T-cell (primary cell): ENCODE data around the gene SNRPA1. TPM values are rescaled to one million over a fixed set of nuclear protein-coding genes. Genes with fewer than 3 reads are reported as not detected.

Experiments
- ATAC-seq, 4 experiments: fragments of 200-7000 bp in 3 of 4; fragments of 150-1000 bp in 1 of 4; cut with Tn5 transposase; replicated peaks in 1 of 4; 1 replicate in 3 of 4; 2 replicates in 1 of 4; pipeline ENCODE4 v1.10.0; 2021; ENCODE audit warnings: moderate library complexity in 3 of 4, mild to moderate bottlenecking in 2 of 4, moderate number of reproducible peaks in 1 of 4
- CTCF ChIA-PET, 2 donors: fragments of 300-600 bp; sonication (Branson Sonifier 250); formaldehyde crosslinking; loops; one replicate each; lab custom pipeline; 2022; ENCODE audit warnings: antibody characterized with exemption in 2 of 2; lab: Charles Lee
- POLR2A ChIA-PET, 2 donors: fragments of 300-600 bp; sonication (Branson Sonifier 250); formaldehyde crosslinking; loops; one replicate each; lab custom pipeline; 2022; ENCODE audit warnings: antibody characterized with exemption in 2 of 2; lab: Charles Lee
- DNase-seq, 35 experiments: peaks; one replicate each; pipeline versions ENCODE4 v3.0.0 to v3.0.0-alpha.2; 2013 to 2023
- H3K27ac ChIP-seq: one replicate; pipeline ENCODE4 v1.5.1; 2013; ENCODE audit warnings: low read length
- H3K27me3 ChIP-seq, 2 experiments: replicated peaks in 1 of 2; 1 replicate in 1 of 2; 2 replicates in 1 of 2; pipeline versions ENCODE4 v1.6.1 to v1.7.0; 2013; ENCODE audit warnings: low read length in 1 of 2, mixed read lengths in 1 of 2; ENCODE audit not compliant: control insufficient read depth in 2 of 2, insufficient read depth in 2 of 2; ENCODE audit errors: extremely low read depth in 1 of 2
- H3K36me3 ChIP-seq, 2 donors: 1 replicate in 1 of 2; 2 replicates in 1 of 2; pipeline versions ENCODE4 v1.6.1 to v1.7.0; 2013; ENCODE audit warnings: low read length in 1 of 2; ENCODE audit not compliant: control insufficient read depth in 2 of 2, insufficient read depth in 1 of 2; ENCODE audit errors: extremely low read depth in 1 of 2
- H3K4me1 ChIP-seq, 2 experiments: 1 replicate in 1 of 2; 2 replicates in 1 of 2; pipeline versions ENCODE4 v1.6.1 to v1.7.0; 2013; ENCODE audit warnings: low read length in 2 of 2, mixed read lengths in 1 of 2; ENCODE audit not compliant: insufficient read depth in 2 of 2, control insufficient read depth in 1 of 2; ENCODE audit errors: extremely low read depth in 1 of 2
- H3K4me3 ChIP-seq, 2 donors: 1 replicate in 1 of 2; 2 replicates in 1 of 2; pipeline versions ENCODE4 v1.5.1 to v1.7.0; 2013; ENCODE audit warnings: mild to moderate bottlenecking in 2 of 2, low read length in 1 of 2, moderate library complexity in 1 of 2; ENCODE audit not compliant: control insufficient read depth in 1 of 2; ENCODE audit errors: extremely low read depth in 1 of 2
- H3K9me3 ChIP-seq: 2 replicates; pipeline ENCODE4 v1.7.0; 2013
- H3K27ac Mint-ChIP-seq, 2 donors: one replicate each; pipeline ENCODE4 v1.8.0; 2020 to 2021; ENCODE audit warnings: mild to moderate bottlenecking in 2 of 2, mixed read lengths in 2 of 2
- H3K27me3 Mint-ChIP-seq, 2 donors: one replicate each; pipeline ENCODE4 v1.8.0; 2021 to 2022; ENCODE audit warnings: mixed read lengths in 2 of 2
- H3K36me3 Mint-ChIP-seq: one replicate; pipeline ENCODE4 v1.8.0; 2021; ENCODE audit warnings: mixed read lengths
- H3K4me1 Mint-ChIP-seq, 3 donors: one replicate each; pipeline ENCODE4 v1.8.0; 2020 to 2022; ENCODE audit warnings: mixed read lengths in 3 of 3, mild to moderate bottlenecking in 1 of 3
- H3K4me3 Mint-ChIP-seq, 3 donors: one replicate each; pipeline ENCODE4 v1.8.0; 2020 to 2022; ENCODE audit warnings: mild to moderate bottlenecking in 3 of 3, mixed read lengths in 3 of 3, moderate library complexity in 3 of 3
- H3K9me3 Mint-ChIP-seq, 3 donors: one replicate each; pipeline ENCODE4 v1.8.0; 2020 to 2022; ENCODE audit warnings: mixed read lengths in 3 of 3
- WGBS: methylation state at CpG from one replicate; pipeline ENCODE4 v1.1.5; 2013; ENCODE audit warnings: missing lambda C conversion rate; ENCODE audit not compliant: insufficient coverage; 5-methylcytosine and 5-hydroxymethylcytosine counted together
- total RNA-seq, 35 experiments: library from RNA in 6 of 35; stranded (reverse) in 6 of 35; fragments of 120-200 nt in 1 of 35; gene quantifications; one replicate each; pipeline versions ENCODE4 v1.2.1 to v1.2.4 and lab custom pipeline; 2013 to 2026

Gene SNRPA1
- total RNA-seq, 5 donors from 2014 or later (not counting 1 experiment from before 2014, with no cell fraction given) = 77.0 to 199 (median 97.0) TPM

- WGBS = 96% methylated on average over 4 of the region's 9 CpGs
Measured at GRCh38 chr15:101272584-101272983, 22.5 kb downstream of the SNRPA1 start.

GRCh38 chr15:101269479-101270223 is 25.4 kb downstream of the SNRPA1 start:
- no peaks in the 10 kb centered on the region for H3K9me3 Mint-ChIP-seq
- peaks cover 0 to 4% (median 3%) of the 10 kb centered on the region in 3 donors for H3K4me1 Mint-ChIP-seq
- Histone ChIP-seq H3K4me1 (no peaks in the 10 kb centered on the region), H3K27ac (no peak overlapping the region), H3K4me3 (no peak overlapping the region), H3K36me3 (peaks cover 5 to 48% of the 10 kb centered on the region in 2 donors), H3K9me3 (no peaks in the 10 kb centered on the region), H3K27me3 (no peaks in the 10 kb centered on the region)
- ATAC-seq (peak in 1 of 4 experiments; percentile 23), DNase-seq (peak in 1 of 35 experiments; percentile 61)
- no peaks in the 10 kb centered on the region for H3K27me3 Mint-ChIP-seq
- WGBS = 97% methylated on average over 9 of the region's 16 CpGs
- no peak overlapping the region for H3K27ac Mint-ChIP-seq
- ChIA-PET CTCF (interaction anchor here (0.6 to 0.7 kb wide), 2 partner anchors 54 to 1005 kb away, joined by 3 read pairs; no protein-coding TSS in a partner anchor), POLR2A (interaction anchor here in 1 of 2 donors (0.7 kb wide), 1 partner anchor 24 kb away, joined by 4 read pairs; no protein-coding TSS in a partner anchor)
- H3K4me3 Mint-ChIP-seq = no peak overlapping the region
- H3K36me3 Mint-ChIP-seq = peaks cover 39% of the 10 kb centered on the region

More at GRCh38 chr15:101272584-101272983, 22.5 kb downstream of the SNRPA1 start:
- Histone ChIP-seq H3K36me3 (peaks cover 5 to 57% of the 10 kb centered on the region in 2 donors), H3K9me3 (no peaks in the 10 kb centered on the region), H3K27me3 (no peaks in the 10 kb centered on the region), H3K4me3 (no peak overlapping the region), H3K27ac (no peak overlapping the region), H3K4me1 (peaks cover 3 to 14% of the 10 kb centered on the region in 2 experiments)
- Mint-ChIP-seq H3K4me1 (peaks cover 9 to 25% (median 20%) of the 10 kb centered on the region in 3 donors), H3K27me3 (no peaks in the 10 kb centered on the region), H3K27ac (no peak overlapping the region), H3K4me3 (no peak overlapping the region), H3K36me3 (peaks cover 44% of the 10 kb centered on the region), H3K9me3 (no peaks in the 10 kb centered on the region)
- CTCF ChIA-PET = interaction anchor here (0.5 to 1.2 kb wide), 2 partner anchors 16 to 30 kb away, joined by 3 read pairs; no protein-coding TSS in a partner anchor
- POLR2A ChIA-PET = interaction anchor here in 1 of 2 donors (0.6 kb wide), 1 partner anchor 21 kb away, joined by 3 read pairs; no protein-coding TSS in a partner anchor
- DNase-seq (no peak), ATAC-seq (no peak)

- Mint-ChIP-seq H3K9me3 (no peaks in the 10 kb centered on the region), H3K36me3 (peaks cover 19% of the 10 kb centered on the region), H3K27me3 (no peaks in the 10 kb centered on the region), H3K4me3 (no peak overlapping the region), H3K27ac (no peak overlapping the region), H3K4me1 (no peaks in the 10 kb centered on the region)
- ChIA-PET CTCF (interaction anchor here (0.9 to 1.3 kb wide), 2 partner anchors 9 to 10 kb away, joined by 3 to 8 read pairs; no protein-coding TSS in a partner anchor), POLR2A (interaction anchor here in 1 of 2 donors (0.6 kb wide), 1 partner anchor 23 kb away, joined by 3 read pairs; no protein-coding TSS in a partner anchor)
- peaks cover 0 to 4% of the 10 kb centered on the region in 2 experiments for H3K27me3 ChIP-seq
- H3K4me1 ChIP-seq = no peaks in the 10 kb centered on the region
- H3K9me3 ChIP-seq = no peaks in the 10 kb centered on the region
- no peak overlapping the region for H3K27ac ChIP-seq
- DNase-seq = no peak
- H3K4me3 ChIP-seq = no peak overlapping the region
- H3K36me3 ChIP-seq = peaks cover 1 to 27% of the 10 kb centered on the region in 2 donors
- WGBS = 80% methylated on average over 14 of the region's 18 CpGs
- no peak for ATAC-seq
Measured at GRCh38 chr15:101267320-101268104, 27.5 kb downstream of the SNRPA1 start.

- CTCF ChIA-PET = no interaction called here
- peaks cover 0 to 20% of the 10 kb centered on the region in 2 donors for H3K36me3 ChIP-seq
- no peaks in the 10 kb centered on the region for H3K4me1 ChIP-seq
- peaks cover 13% of the 10 kb centered on the region for H3K36me3 Mint-ChIP-seq
- peaks cover 0 to 4% of the 10 kb centered on the region in 2 experiments for H3K27me3 ChIP-seq
- ATAC-seq (no peak), DNase-seq (no peak)
- H3K27ac ChIP-seq = no peak overlapping the region
- WGBS = 89% methylated on average over 9 of the region's 9 CpGs
- no peaks in the 10 kb centered on the region for H3K9me3 ChIP-seq
- no peak overlapping the region for H3K4me3 ChIP-seq
- no peak overlapping the region for H3K27ac Mint-ChIP-seq
- H3K4me3 Mint-ChIP-seq = no peak overlapping the region
- no peaks in the 10 kb centered on the region for H3K4me1 Mint-ChIP-seq
- no peaks in the 10 kb centered on the region for H3K9me3 Mint-ChIP-seq
- POLR2A ChIA-PET = no interaction called here
- no peaks in the 10 kb centered on the region for H3K27me3 Mint-ChIP-seq
Measured at GRCh38 chr15:101266787-101267186, 28.3 kb downstream of the SNRPA1 start.

GRCh38 chr15:101266034-101266433 is 29.0 kb downstream of the SNRPA1 start:
- H3K9me3 Mint-ChIP-seq = no peaks in the 10 kb centered on the region

More at GRCh38 chr15:101266034-101266433, 29.0 kb downstream of the SNRPA1 start:
- Histone ChIP-seq H3K9me3 (no peaks in the 10 kb centered on the region), H3K27ac (no peak overlapping the region), H3K36me3 (peaks cover 0 to 12% of the 10 kb centered on the region in 2 donors), H3K27me3 (peaks cover 0 to 4% of the 10 kb centered on the region in 2 experiments), H3K4me1 (no peaks in the 10 kb centered on the region), H3K4me3 (no peak overlapping the region)
- Mint-ChIP-seq H3K4me3 (no peak overlapping the region), H3K27ac (no peak overlapping the region), H3K4me1 (no peaks in the 10 kb centered on the region), H3K27me3 (no peaks in the 10 kb centered on the region), H3K36me3 (peaks cover 6% of the 10 kb centered on the region)
- WGBS = 84% methylated on average over 3 of the region's 3 CpGs
- no peak for ATAC-seq
- no peak for DNase-seq
- ChIA-PET CTCF (no interaction called here), POLR2A (no interaction called here)
